MCF 10A (cell line): ENCODE results near the gene PDCD6IP. TPM values are rescaled to one million over a fixed set of nuclear protein-coding genes. Genes with fewer than 3 reads are reported as not detected.

Source experiments
- BruUV-seq: library from RNA; stranded (reverse); fragments of 400-500 nt; replicated peaks from 2 replicates; lab custom pipeline; 2021; lab: Mats Ljungman, UMichigan
- CTCF ChIA-PET: fragments of 300-600 bp; sonication (Branson Sonifier 250); formaldehyde crosslinking; extraction: SDS; loops from one replicate; lab custom pipeline; 2021; ENCODE audit warnings: antibody characterized with exemption, inconsistent platforms; lab: Yijun Ruan, JAX
- POLR2A ChIA-PET: fragments of 300-600, 350-650 bp; sonication (Branson Sonifier 250); formaldehyde crosslinking; extraction: SDS; loops from one replicate; lab custom pipeline; 2020; ENCODE audit warnings: antibody characterized with exemption, inconsistent platforms; lab: Yijun Ruan, JAX
- DNase-seq: peaks from one replicate; pipeline ENCODE4 v3.0.0-alpha.2; 2018; ENCODE audit not compliant: unreplicated experiment
- H3K27ac Mint-ChIP-seq: one replicate; pipeline ENCODE4 v1.8.0; 2022; ENCODE audit warnings: mild to moderate bottlenecking, low read depth, mixed read lengths; ENCODE audit not compliant: unreplicated experiment
- H3K27me3 Mint-ChIP-seq: one replicate; pipeline ENCODE4 v1.8.0; 2022; ENCODE audit warnings: mixed read lengths; ENCODE audit not compliant: insufficient read depth, unreplicated experiment
- H3K36me3 Mint-ChIP-seq: one replicate; pipeline ENCODE4 v1.8.0; 2022; ENCODE audit warnings: mild to moderate bottlenecking, moderate library complexity, mixed read lengths; ENCODE audit not compliant: insufficient read depth, unreplicated experiment
- H3K4me1 Mint-ChIP-seq: one replicate; pipeline ENCODE4 v1.8.0; 2022; ENCODE audit warnings: mixed read lengths; ENCODE audit not compliant: insufficient read depth, unreplicated experiment
- H3K4me3 Mint-ChIP-seq: one replicate; pipeline ENCODE4 v1.8.0; 2022; ENCODE audit warnings: mild to moderate bottlenecking, moderate library complexity, mixed read lengths; ENCODE audit not compliant: unreplicated experiment
- H3K9me3 Mint-ChIP-seq: one replicate; pipeline ENCODE4 v1.8.0; 2022; ENCODE audit warnings: mixed read lengths; ENCODE audit not compliant: unreplicated experiment
- CTCF ChIP-seq: fragments of 200-600 bp; IDR thresholded peaks from one replicate; pipeline ENCODE4 v1.8.0; 2022; ENCODE audit warnings: antibody characterized with exemption, mild to moderate bottlenecking; ENCODE audit not compliant: unreplicated experiment
- intact Hi-C: fragments of 100-400 bp; cut with micrococcal nuclease; formaldehyde crosslinking; loops from 2 replicates; pipeline ENCODE4 v1.14.1; 2022
- total RNA-seq: library from RNA; stranded (reverse); gene quantifications from 2 replicates; pipeline ENCODE4 v1.2.3, GENCODE V29; 2022

Gene PDCD6IP
- total RNA-seq, 1 experiment from 2014 or later: 286 TPM

GRCh38 chr3:33789183-33789954 lies 9.1 kb upstream of the PDCD6IP start:
- CTCF ChIA-PET: interaction anchor here (0.6 to 6.5 kb wide), 5 partner anchors 13 to 658 kb away, joined by 3 to 121 read pairs (median 5); no protein-coding TSS in a partner anchor
- no peaks in the 10 kb centered on the region for H3K9me3 Mint-ChIP-seq
- DNase-seq: no peak
- no peaks in the 10 kb centered on the region for H3K27me3 Mint-ChIP-seq
- H3K4me1 Mint-ChIP-seq: peaks cover 20% of the 10 kb centered on the region
- no peak for TF ChIP-seq CTCF
- POLR2A ChIA-PET: interaction anchor here (0.6 to 3.6 kb wide), 5 partner anchors 10 to 262 kb away, joined by 3 to 32 read pairs (median 3); partner anchors contain the start of gene PDCD6IP
- H3K27ac Mint-ChIP-seq: no peak overlapping the region
- peaks cover 7% of the 10 kb centered on the region for H3K36me3 Mint-ChIP-seq
- no TSS peak for BruUV-seq
- intact Hi-C loops: loop anchor here (2.0 to 10.0 kb wide), 3 partner anchors 355 to 659 kb away; no protein-coding TSS in a partner anchor
- H3K4me3 Mint-ChIP-seq: no peak overlapping the region

GRCh38 chr3:33790091-33790490 lies 8.3 kb upstream of the PDCD6IP start:
- H3K4me1 Mint-ChIP-seq: peaks cover 20% of the 10 kb centered on the region
- no peak overlapping the region for H3K27ac Mint-ChIP-seq
- H3K36me3 Mint-ChIP-seq: peaks cover 7% of the 10 kb centered on the region
- no peaks in the 10 kb centered on the region for H3K9me3 Mint-ChIP-seq
- H3K27me3 Mint-ChIP-seq: no peaks in the 10 kb centered on the region
- POLR2A ChIA-PET: interaction anchor here (0.6 to 3.6 kb wide), 4 partner anchors 9 to 262 kb away, joined by 3 to 32 read pairs (median 8); partner anchors contain the start of gene PDCD6IP
- CTCF ChIA-PET: interaction anchor here (1.4 to 6.5 kb wide), 2 partner anchors 14 to 155 kb away, joined by 3 to 121 read pairs; no protein-coding TSS in a partner anchor
- intact Hi-C loops: no loop called here
- BruUV-seq: no TSS peak
- DNase-seq: no peak
- no peak overlapping the region for H3K4me3 Mint-ChIP-seq
- no peak for TF ChIP-seq CTCF

- no TSS peak for BruUV-seq
- peak overlapping the region; percentile 39 for H3K27ac Mint-ChIP-seq
- no peaks in the 10 kb centered on the region for H3K27me3 Mint-ChIP-seq
- intact Hi-C loops: no loop called here
- no peaks in the 10 kb centered on the region for H3K9me3 Mint-ChIP-seq
- H3K4me1 Mint-ChIP-seq: peaks cover 30% of the 10 kb centered on the region
- peak; percentile 76 for DNase-seq
- H3K36me3 Mint-ChIP-seq: peaks cover 7% of the 10 kb centered on the region
- ChIA-PET CTCF (interaction anchor here (1.0 to 1.8 kb wide), 3 partner anchors 14 to 157 kb away, joined by 3 to 10 read pairs (median 4); no protein-coding TSS in a partner anchor), POLR2A (interaction anchor here (0.6 to 3.6 kb wide), 9 partner anchors 8 to 634 kb away, joined by 3 to 32 read pairs (median 3); partner anchors contain the start of genes CLASP2 and PDCD6IP)
- no peak overlapping the region for H3K4me3 Mint-ChIP-seq
- no peak for TF ChIP-seq CTCF
These were observed 6.8 kb upstream of the PDCD6IP start for GRCh38 chr3:33791477-33792166.
